SK-MEL-5 (cell line): ENCODE data around the gene SLC15A1. TPM values are rescaled to one million over a fixed set of nuclear protein-coding genes. Genes with fewer than 3 reads are reported as not detected.

Experiments
- DNase-seq: peaks from one replicate; pipeline ENCODE4 v3.0.0-alpha.2; 2016; ENCODE audit warnings: low read depth, low spot score
- in situ Hi-C: cut with HindIII; loops from 2 replicates; pipeline ENCODE4 v1.10.0; 2016; ENCODE audit warnings: low sequenced_read_pairs, high pct_unique_total_duplicates, low pct_unique_long_range_greater_than_20kb
- polyA plus RNA-seq, 2 experiments: library from polyadenylated mRNA; depleted of rRNA; stranded (reverse); fragments of >200 nt; gene quantifications; 2 replicates each; pipeline ENCODE4 v1.2.3, GENCODE V29; 2015
- total RNA-seq: library from RNA; depleted of rRNA; stranded (reverse); fragments of >200 nt; shearing (Covaris generic); gene quantifications from 2 replicates; pipeline ENCODE4 v1.2.3, GENCODE V29; 2014; rRNA removed

The SLC15A1 gene, protein sequence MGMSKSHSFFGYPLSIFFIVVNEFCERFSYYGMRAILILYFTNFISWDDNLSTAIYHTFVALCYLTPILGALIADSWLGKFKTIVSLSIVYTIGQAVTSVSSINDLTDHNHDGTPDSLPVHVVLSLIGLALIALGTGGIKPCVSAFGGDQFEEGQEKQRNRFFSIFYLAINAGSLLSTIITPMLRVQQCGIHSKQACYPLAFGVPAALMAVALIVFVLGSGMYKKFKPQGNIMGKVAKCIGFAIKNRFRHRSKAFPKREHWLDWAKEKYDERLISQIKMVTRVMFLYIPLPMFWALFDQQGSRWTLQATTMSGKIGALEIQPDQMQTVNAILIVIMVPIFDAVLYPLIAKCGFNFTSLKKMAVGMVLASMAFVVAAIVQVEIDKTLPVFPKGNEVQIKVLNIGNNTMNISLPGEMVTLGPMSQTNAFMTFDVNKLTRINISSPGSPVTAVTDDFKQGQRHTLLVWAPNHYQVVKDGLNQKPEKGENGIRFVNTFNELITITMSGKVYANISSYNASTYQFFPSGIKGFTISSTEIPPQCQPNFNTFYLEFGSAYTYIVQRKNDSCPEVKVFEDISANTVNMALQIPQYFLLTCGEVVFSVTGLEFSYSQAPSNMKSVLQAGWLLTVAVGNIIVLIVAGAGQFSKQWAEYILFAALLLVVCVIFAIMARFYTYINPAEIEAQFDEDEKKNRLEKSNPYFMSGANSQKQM
- total RNA-seq, result not detected in 2 replicates
- not detected in 2 replicates for polyA plus RNA-seq (2015; cell fraction: cytosol; rRNA removed)
- polyA plus RNA-seq (2015; cell fraction: nucleus; rRNA removed), result not detected in 2 replicates

DNA sequence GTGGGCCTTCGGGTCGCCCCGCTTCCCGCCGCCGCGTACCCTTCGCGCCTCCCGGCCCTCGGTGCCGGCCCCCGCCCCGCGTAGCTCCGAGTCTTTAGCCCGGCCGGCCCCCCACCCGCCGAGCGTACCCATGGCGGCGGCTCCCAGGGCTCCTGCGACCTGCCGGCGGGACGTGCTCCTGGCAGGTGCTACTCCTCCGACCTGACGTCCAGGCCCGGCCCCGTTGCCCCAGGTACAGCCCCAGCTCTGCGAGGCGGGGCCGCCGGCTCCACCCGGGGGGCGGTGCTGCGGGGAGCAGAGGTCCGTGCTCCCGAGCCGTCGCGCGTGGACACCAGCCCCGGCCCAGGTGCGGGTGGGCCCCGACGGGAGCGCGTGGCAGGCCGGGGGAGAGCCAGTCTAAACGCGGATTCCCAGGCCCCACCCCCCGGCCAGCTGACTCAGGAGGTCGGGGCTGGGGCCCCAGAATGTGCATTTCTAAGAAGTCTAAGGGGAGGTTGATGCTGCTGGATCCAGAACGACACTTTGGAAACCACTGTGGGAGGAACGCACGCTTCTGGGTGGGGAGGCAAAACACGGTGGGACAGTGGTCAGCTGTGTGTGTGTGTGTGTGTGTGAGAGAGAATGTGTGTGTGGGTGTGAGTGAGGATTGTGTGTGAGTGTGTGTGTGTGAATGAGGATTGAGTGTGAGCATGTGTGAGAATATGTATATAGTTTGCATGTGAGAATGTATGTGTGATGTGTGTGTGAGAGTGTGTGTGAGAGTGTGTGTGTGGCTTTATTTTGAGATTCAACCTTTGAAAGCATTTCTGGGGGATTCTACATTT is at the start of gene SLC15A1:
TSS of gene SLC15A1 (minus strand) at position 206 of the 824 bp plus-strand sequence. CDS start at position 132, 74 bp downstream.
- in situ Hi-C loops, result no loop called here
- DNase-seq, result no peak

DNA sequence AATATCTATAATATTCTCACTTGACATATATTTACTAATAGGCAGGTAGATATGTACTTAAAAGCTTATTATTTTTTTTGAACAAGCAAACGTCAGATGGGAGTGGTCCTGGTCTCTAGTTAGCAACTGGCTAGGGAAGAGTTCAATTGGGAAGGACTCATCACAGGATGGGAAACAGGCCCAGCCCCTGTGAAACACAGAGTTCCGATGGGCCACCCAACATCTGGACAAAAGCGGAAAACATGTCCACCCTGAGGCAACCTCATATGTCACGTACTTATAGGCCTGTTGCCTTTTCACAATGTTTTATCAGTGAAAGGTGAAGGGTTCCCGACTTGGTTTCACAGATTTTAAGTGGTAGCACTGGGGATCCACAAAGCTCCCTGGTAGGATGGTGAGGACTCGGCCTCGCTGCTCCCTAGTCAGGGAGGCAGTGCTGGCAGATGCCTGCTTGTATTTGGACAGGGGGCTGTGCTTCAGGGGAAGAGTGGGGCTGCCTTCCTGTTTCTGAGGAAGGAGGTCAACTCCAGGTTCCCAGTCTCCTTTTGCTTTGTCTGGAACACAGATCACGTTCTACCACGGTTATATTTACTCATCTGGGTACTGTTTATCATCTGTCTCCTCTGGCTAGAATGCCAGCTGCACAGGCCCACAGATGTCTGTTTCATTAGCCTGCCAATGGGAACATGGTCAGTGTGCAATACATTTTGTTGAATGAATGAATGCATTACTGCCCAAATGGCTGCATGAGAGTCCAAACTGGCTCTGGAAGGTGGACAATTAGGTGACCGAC is 49.4 kb upstream of the SLC15A1 start:
- in situ Hi-C loops, result no loop called here
- no peak for DNase-seq

DNA sequence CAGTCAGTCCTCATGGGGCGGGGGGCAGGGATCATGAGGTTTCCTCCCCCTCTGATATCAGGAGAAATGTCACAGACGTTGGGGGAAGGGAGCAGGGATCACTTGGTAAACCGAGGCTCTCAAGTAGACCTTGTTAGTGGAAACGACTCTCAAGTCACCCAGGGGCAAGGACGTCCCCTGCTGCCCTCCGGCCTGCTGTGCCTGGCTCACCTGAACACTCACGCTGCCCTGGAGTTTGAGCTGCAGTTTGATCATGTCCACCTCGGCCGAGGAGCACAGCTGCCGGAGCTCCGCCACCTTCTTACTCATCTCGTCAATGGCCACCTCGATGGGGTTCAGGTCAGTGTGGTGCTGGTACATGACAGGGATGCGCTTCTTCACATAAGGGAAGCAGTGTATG is 47.6 kb upstream of the SLC15A1 start:
- in situ Hi-C loops, result no loop called here
- no peak for DNase-seq

DNA sequence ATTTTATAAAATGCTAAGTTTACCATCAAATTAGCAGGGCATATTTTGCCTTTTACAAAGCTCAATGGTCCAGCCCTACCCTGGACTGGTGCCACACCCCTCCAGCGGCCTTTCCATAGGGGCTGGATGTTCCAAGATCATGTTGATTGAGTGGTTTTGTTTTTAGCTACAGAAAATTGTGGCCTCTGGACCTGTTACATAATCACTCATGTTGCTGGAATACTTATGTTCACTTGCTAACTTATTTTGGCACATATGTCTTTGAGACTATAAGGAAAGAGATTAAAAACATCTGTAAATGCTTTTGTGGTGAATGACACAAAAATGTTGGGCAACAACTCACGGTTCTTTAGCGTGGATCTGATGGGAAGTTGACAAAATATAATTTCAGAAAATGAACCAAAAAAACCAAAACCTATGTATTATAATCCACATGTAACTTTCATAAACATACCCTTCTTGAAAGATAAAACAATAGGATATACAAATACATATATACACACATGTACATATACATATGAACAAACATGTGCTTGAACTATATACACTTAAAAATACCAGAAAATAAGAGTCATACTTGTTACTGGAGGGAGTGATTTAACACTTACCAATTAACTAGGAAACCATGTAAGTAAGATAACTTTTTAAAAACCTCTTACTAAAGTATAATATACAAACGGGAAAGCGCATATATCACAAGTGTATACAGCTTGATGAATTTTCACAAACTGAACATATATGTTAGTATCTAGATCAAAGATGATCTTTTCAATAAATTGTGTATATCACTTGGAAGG is 46.6 kb upstream of the SLC15A1 start:
- no peak for DNase-seq

DNA sequence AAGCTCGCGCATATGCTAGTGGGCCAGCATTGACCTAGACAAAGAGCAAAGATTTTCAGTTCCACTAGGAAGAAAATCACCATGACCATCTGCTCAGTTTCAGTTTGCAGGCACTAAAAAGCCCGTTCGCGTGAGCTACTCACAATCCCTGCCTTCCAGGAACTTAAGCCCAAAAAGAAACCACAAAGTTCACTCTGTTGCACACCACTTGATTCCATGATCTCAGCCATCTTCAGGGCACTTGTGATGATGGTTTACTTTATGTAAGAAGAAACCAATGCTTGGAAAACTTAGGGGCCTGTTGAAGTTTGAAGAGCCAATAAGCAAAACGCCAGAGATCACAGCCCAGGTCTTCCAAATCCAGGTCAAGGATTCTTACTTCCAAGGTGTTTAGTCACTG is 45.0 kb upstream of the SLC15A1 start:
- in situ Hi-C loops, result no loop called here
- no peak for DNase-seq

More for the DNA sequence above, 46.6 kb upstream of the SLC15A1 start:
- in situ Hi-C loops, result no loop called here

DNA sequence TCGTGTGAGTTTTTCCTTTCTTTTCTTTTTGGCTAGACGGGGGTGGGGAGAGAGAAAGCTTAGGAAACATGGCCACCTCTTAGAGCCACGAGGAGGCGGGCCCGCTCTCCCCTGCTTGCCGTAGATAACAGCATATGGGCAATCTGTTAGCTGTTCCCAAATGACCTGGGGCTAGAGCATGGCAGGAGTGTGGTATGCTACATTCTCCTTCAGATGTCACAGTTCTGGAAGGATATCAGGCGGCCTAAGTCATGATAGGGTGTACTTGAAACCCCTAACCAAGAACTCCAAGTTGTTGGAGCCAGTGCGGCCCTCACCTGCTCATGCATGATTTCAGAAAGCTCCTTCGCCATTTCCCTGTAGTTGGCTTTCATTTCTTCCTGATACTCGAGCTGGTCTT is 44.3 kb upstream of the SLC15A1 start:
- in situ Hi-C loops, result no loop called here
- no peak for DNase-seq

DNA sequence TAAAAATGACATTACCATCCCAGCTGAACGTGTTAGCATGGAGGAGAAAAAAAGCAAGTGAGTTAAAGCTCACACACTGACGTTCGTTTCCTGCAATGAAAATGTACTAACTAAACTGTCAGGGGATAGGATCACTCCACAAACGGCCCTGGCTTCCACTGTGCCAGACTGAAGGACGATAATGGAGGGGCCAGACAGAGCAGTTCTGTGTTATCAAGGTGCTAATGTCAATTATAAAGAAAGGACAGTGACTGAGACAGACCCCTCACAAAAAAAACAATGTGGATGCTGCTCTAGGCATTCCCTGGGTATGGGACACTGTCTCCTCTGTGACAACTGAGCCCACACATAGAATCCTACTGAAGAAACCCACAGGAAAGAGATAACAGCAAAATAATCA is 43.7 kb upstream of the SLC15A1 start:
- DNase-seq, result no peak
- in situ Hi-C loops, result no loop called here

DNA sequence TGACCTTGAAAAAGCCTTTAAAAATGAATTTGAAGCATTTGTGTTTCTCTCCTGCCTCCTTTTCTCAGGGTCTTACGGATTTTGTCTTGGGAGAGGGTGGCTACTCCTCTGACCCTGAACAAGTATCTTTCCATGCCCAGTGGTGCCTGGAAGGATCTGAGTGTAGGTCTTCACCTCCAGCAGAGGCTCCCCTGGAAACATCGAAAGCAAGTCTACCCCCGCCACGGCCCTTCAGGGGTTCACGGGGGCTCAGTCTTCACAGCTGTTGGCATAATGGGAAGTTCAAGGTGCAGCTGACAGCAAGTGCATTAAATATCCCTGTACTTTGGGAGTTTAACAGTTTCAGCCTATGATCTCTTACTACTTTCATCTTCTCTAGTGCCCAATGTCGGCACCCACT is 42.7 kb upstream of the SLC15A1 start:
- in situ Hi-C loops, result no loop called here
- no peak for DNase-seq

DNA sequence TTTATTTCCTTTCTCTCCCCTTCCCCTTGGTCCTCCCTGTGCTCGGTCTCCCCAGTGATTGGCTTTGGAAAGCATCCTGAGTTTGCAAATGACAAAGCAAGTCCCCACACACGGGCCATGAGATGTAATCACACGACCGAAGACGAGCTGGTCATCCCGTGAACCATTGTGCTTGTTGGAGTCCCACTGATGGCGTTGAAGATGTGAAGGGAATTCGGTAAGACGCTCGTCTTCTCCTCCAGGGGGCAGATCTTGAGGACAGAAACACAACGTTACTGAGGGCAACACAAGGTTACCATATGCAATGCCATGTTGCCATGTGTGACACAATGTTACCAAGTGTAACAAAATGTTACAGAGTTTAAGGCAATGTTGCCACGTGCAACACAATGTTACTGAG is 42.0 kb upstream of the SLC15A1 start:
- no peak for DNase-seq
- in situ Hi-C loops, result no loop called here

DNA sequence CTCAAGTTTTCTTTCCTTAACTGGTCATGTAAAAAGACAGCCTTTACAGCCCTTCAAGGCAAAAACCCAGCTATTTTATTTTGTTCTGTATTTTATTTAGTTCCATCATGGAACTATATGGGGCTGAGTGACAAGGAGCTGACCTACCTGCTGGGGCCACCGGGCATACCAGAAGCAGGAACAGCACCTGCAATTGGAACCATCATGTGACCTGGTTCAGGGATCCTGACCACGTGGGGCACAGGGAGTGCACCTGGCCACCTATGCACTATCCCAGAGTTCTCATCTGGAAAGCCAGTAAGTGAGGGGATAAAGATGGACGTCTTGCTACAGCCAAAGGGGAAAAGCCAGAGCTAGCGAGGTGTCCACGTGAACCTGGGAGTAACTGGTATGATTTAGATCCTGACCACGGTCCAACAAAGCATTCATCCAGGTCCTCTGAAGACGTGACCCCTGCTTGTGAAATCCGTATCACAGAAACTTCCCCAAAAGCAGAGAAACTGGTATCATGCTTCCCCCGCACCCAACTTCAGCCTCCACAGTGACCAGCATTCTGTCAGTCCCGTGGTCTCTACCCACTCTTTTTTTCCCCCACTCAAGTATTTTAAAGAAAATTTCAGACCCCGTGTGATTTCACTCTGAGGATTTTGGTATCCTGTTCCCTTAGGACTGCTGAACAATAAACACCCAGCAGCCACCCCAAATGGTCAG is 40.5 kb upstream of the SLC15A1 start:
- in situ Hi-C loops, result no loop called here
- DNase-seq, result no peak

DNA sequence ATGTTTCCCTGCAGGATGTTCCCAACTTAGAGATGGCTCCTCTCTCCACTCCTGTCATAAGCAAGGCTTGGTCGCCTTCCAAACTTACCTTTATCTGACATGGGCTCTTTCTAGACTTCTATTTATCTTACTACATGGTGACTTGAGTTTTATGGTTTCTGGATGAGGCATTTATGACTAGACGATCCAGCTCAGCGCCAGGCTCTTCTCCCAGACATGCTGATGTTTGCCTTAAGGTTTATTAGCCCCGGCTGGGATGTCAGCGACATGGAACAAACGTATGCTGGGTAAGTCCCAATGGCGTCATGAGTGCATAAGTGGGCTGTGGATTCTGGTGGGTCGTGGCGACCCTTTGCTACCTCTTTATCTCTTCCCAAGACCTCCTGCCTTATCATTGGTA is 39.8 kb upstream of the SLC15A1 start:
- in situ Hi-C loops, result no loop called here
- no peak for DNase-seq

DNA sequence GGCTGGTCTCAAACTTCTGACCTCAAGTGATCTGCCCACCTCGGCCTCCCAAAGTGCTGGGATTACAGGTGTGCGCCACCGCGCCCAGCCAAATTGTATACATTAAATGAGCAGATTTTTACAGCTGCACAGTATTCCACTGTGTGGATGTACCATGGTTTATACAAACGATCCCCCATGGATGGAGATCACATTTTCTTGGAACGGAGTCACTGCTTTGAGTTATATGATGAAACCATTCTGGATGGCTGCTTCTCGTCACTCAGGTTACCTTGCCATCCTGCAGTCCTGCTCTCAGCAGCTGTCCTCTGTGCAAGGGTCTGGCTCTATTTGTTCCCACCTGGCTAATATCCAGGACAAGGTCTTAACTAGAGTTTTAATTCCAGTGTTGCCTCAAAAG is 39.1 kb upstream of the SLC15A1 start:
- no peak for DNase-seq
- in situ Hi-C loops, result no loop called here

DNA sequence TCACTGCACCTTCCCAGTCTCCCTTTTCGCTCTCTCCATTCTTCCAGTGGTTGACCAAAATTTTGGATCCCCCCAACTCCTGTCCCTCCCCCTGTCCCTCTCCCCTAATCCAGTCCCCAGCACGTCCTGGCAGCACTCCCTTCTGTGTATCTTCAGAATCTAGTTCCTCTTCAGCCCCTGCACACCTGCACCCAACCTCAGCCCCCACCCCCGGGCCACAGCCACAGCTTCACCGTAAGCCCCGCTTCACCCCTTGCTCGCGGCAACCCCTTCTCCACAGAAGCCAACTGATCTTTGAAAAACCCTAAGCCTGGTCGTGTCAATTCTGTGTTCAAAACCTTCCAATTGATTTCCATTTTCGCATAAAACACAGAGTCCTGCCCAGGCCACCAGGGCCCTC is 35.5 kb upstream of the SLC15A1 start:
- in situ Hi-C loops, result no loop called here

DNA sequence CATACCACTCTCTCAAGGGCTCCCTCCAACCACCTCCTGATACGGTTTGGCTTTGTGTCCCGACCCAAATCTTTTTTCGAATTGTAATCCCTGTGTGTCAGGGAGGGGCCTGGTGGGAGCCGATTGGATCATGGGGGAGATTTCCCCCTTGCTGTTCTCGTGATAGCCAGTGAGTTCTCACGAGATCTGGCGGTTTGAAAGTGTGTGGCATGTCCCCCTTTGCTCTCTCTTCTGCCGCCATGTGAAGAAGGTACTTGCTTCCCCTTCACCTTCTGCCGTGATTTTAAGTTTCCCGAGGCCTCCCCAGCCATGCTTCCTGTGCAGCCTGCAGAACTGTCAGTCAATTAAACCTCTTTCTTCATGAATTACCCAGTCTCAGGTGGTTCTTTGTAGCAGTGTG is 34.7 kb upstream of the SLC15A1 start:
- DNase-seq, result no peak
- in situ Hi-C loops, result no loop called here

More for the DNA sequence above, 35.5 kb upstream of the SLC15A1 start:
- no peak for DNase-seq

DNA sequence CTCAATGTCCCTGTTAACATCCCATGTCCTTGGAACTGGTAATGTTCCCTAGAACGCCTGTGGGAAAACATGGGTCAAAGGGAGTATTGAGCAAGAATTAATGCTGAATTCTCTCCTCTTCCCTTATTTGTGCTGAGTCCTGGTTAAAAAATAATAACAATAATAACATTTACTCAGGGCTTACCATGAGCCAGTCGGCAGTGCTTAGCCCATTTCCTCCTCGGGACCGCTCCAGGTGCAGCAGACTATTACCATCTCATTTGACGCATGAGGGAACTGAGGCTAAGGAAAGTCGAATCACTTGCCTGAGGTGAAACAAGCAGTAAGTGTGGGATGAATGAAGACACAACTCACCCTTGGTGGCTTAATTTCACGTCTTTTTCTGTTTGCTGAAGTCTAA is 33.6 kb upstream of the SLC15A1 start:
- in situ Hi-C loops, result no loop called here
- no peak for DNase-seq

DNA sequence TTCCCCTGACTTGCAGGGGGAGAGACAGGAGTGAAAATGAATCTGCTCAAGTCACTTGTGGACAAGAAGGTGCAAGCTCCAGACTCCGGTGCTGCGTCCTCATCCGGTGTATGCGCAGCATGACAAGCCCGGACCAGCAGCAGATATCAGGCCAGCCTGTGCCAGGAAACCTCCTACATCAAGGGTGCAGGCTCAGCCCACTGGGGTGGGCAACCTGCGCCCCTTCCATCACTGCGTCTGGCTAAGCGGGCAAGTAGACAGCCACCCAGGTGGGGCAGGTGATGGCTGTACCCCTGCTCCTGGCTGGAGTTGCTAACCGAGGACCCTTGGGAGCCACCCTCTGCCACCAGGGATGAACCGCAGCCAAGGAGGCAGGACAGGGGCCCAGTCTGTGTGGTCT is 32.9 kb upstream of the SLC15A1 start:
- no peak for DNase-seq
- in situ Hi-C loops, result no loop called here
